ENCODE results near the gene BEND3. TPM values are rescaled to one million over a fixed set of nuclear protein-coding genes. Genes with fewer than 3 reads are reported as not detected.

Gene BEND3
- total and polyA plus RNA-seq, 2 donors from 2014 or later: 1.1 to 3.6 TPM

GRCh38 chr6:107069631-107070548 lies 45.4 kb downstream of the BEND3 start:
- Histone ChIP-seq H3K9ac (ENCODE audit: low read length in 3 of 3) (no peak overlapping the region), H3K27ac (ENCODE audit: low read depth in 2 of 2, low read length in 2 of 2) (no peak overlapping the region), H3K4me3 (ENCODE audit: low read length in 3 of 3) (no peak overlapping the region), H3K4me1 (ENCODE audit: control insufficient read depth in 2 of 3, insufficient read depth in 2 of 3, low read depth in 1 of 3, low read length in 3 of 3) (peaks cover 0 to under 1% (median 0%) of the 10 kb centered on the region in 3 donors), H3K36me3 (ENCODE audit: control insufficient read depth in 2 of 3, insufficient read depth in 3 of 3, low read length in 3 of 3) (no peaks in the 10 kb centered on the region), H3K27me3 (ENCODE audit: control insufficient read depth, insufficient read depth, low read length) (no peaks in the 10 kb centered on the region), H3K9me3 (ENCODE audit: control insufficient read depth in 2 of 3, insufficient read depth in 1 of 3, low read length in 3 of 3) (no peaks in the 10 kb centered on the region)
- no peak for FAIRE-seq
- intact Hi-C loops (cut with DNase I): no loop called here
- no peak for DNase-seq
- TF ChIP-seq, protein P1, sequence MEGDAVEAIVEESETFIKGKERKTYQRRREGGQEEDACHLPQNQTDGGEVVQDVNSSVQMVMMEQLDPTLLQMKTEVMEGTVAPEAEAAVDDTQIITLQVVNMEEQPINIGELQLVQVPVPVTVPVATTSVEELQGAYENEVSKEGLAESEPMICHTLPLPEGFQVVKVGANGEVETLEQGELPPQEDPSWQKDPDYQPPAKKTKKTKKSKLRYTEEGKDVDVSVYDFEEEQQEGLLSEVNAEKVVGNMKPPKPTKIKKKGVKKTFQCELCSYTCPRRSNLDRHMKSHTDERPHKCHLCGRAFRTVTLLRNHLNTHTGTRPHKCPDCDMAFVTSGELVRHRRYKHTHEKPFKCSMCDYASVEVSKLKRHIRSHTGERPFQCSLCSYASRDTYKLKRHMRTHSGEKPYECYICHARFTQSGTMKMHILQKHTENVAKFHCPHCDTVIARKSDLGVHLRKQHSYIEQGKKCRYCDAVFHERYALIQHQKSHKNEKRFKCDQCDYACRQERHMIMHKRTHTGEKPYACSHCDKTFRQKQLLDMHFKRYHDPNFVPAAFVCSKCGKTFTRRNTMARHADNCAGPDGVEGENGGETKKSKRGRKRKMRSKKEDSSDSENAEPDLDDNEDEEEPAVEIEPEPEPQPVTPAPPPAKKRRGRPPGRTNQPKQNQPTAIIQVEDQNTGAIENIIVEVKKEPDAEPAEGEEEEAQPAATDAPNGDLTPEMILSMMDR (IDR thresholded peaks at IDR 0.05; ENCODE audit: borderline replicate concordance, extremely low read depth, insufficient read depth): no peak

DNA sequence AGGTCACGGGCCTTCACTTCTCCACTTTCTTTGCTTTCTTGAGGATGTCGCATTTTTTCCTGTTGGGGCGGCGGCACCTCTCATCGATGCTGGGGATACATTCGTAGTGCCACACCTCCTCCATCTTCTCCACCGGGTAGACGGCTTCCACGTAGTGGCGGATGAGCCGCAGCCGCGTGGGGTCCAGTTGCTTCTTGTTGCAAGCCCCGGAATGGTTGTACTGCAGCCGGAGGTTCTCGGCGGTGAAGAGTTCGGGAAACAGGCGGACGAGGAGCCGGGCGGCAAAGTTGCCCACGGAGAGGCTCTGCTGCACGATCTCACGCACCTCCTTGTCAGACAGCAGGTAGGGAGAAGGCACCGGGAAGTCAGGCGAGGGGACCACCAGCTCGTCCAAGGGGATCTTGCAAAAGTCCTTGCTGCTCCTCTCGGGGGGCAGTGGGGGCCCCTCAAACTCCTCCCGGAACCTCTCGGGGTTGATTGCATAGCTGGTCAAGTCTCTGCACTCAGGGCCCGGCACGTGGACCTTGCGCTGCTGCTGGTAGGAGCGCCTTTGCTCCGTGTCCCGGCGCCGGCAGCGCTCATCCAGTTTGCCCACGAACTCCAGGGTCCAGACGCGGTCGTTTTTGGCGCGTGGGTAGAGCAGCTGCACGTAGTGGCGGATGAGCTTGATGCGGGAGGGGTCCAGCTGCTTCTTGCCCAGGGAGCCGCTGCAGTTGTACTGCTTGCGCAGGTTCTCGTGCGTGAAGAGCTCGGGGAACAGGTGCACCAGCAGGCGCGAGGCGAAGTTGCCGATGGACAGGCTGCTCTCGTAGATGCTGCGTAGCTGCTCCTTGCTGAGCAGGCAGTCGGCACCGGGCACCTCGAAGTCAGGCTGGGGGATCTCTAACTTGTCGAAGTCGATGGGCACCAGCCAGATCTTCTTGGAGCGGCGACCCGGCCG lies 46.4 kb downstream of the BEND3 start:
- TF ChIP-seq, protein P1 (IDR thresholded peaks at IDR 0.05; ENCODE audit: borderline replicate concordance, extremely low read depth, insufficient read depth): no peak
- no peak for FAIRE-seq
- peaks cover 0 to 5% (median 3%) of the 10 kb centered on the region in 3 donors for H3K4me1 ChIP-seq (ENCODE audit: control insufficient read depth in 2 of 3, insufficient read depth in 2 of 3, low read depth in 1 of 3, low read length in 3 of 3)

GRCh38 chr6:107066697-107067659 lies 48.3 kb downstream of the BEND3 start:
- peaks cover 0 to 5% (median 3%) of the 10 kb centered on the region in 3 donors for H3K4me1 ChIP-seq (ENCODE audit: control insufficient read depth in 2 of 3, insufficient read depth in 2 of 3, low read depth in 1 of 3, low read length in 3 of 3)
- DNase-seq: no peak
- no peak overlapping the region for H3K4me3 ChIP-seq (ENCODE audit: low read length in 3 of 3)
- intact Hi-C loops (cut with DNase I): no loop called here
- no peaks in the 10 kb centered on the region for H3K27me3 ChIP-seq (ENCODE audit: control insufficient read depth, insufficient read depth, low read length)
- no peak overlapping the region for H3K9ac ChIP-seq (ENCODE audit: low read length in 3 of 3)
- no peak overlapping the region for H3K27ac ChIP-seq (ENCODE audit: low read depth in 2 of 2, low read length in 2 of 2)
- no peaks in the 10 kb centered on the region for H3K9me3 ChIP-seq (ENCODE audit: control insufficient read depth in 2 of 3, insufficient read depth in 1 of 3, low read length in 3 of 3)
- no peak for FAIRE-seq
- no peaks in the 10 kb centered on the region for H3K36me3 ChIP-seq (ENCODE audit: control insufficient read depth in 2 of 3, insufficient read depth in 3 of 3, low read length in 3 of 3)
- TF ChIP-seq, protein P1 (IDR thresholded peaks at IDR 0.05; ENCODE audit: borderline replicate concordance, extremely low read depth, insufficient read depth): no peak

More for the DNA sequence above, 46.4 kb downstream of the BEND3 start:
- no peaks in the 10 kb centered on the region for H3K36me3 ChIP-seq (ENCODE audit: control insufficient read depth in 2 of 3, insufficient read depth in 3 of 3, low read length in 3 of 3)
- no peaks in the 10 kb centered on the region for H3K27me3 ChIP-seq (ENCODE audit: control insufficient read depth, insufficient read depth, low read length)
- H3K27ac ChIP-seq (ENCODE audit: low read depth in 2 of 2, low read length in 2 of 2): no peak overlapping the region
- no peaks in the 10 kb centered on the region for H3K9me3 ChIP-seq (ENCODE audit: control insufficient read depth in 2 of 3, insufficient read depth in 1 of 3, low read length in 3 of 3)
- no peak for DNase-seq
- H3K4me3 ChIP-seq (ENCODE audit: low read length in 3 of 3): no peak overlapping the region
- intact Hi-C loops (cut with DNase I): no loop called here
- H3K9ac ChIP-seq (ENCODE audit: low read length in 3 of 3): no peak overlapping the region

Measured in kidney (tissue), 14 donors.